Peyer's patch (tissue), 4 donors: ENCODE data around the gene ZNF580. TPM values are rescaled to one million over a fixed set of nuclear protein-coding genes. Genes with fewer than 3 reads are reported as not detected.

Source experiments
- DNase-seq, 3 donors: peaks; one replicate each; pipeline ENCODE4 v3.0.0-alpha.2; 2017 to 2019
- H3K27ac ChIP-seq, 4 donors: fragments of 200-600 bp; sonication (generic); one replicate each; pipeline ENCODE4 v1.5.1; 2016 to 2019
- H3K27me3 ChIP-seq, 2 donors: fragments of 200-600 bp; sonication (generic); one replicate each; pipeline ENCODE4 v1.5.1; 2019
- H3K36me3 ChIP-seq, 3 donors: fragments of 200-600 bp; sonication (generic); one replicate each; pipeline ENCODE4 v1.5.1; 2016 to 2019
- H3K4me1 ChIP-seq, 4 donors: fragments of 200-600 bp; sonication (generic); one replicate each; pipeline ENCODE4 v1.5.1; 2016 to 2019
- H3K4me3 ChIP-seq, 4 donors: fragments of 200-600 bp; sonication (generic); 1 replicate in 3 of 4; 2 replicates in 1 of 4; pipeline ENCODE4 v1.5.1; 2016 to 2019; ENCODE audit warnings: mild to moderate bottlenecking in 1 of 4
- H3K9me3 ChIP-seq, 4 donors: fragments of 200-600 bp; sonication (generic); one replicate each; pipeline ENCODE4 v1.5.1; 2016 to 2019; ENCODE audit warnings: mild to moderate bottlenecking in 1 of 4
- POLR2A ChIP-seq, 2 donors: fragments of 450-650 bp; IDR thresholded peaks; one replicate each; pipeline ENCODE4 v1.5.1; 2017; ENCODE audit warnings: antibody characterized with exemption in 2 of 2, mild to moderate bottlenecking in 2 of 2, moderate library complexity in 2 of 2
- total RNA-seq, 4 donors: library from RNA; depleted of rRNA; stranded (reverse); fragments of >200 nt; gene quantifications; one replicate each; pipeline ENCODE4 v1.1.0, GENCODE V29; 2016
- TF ChIP-seq, protein P1 (sequence below), 6 experiments: fragments of 450-650 bp in 4 of 6; fragments of 200-600 bp in 2 of 6; sonication (generic) in 1 of 6; IDR thresholded peaks; one replicate each; pipeline ENCODE4 v1.5.1; 2017 to 2019; ENCODE audit warnings: antibody characterized with exemption in 6 of 6, mild to moderate bottlenecking in 3 of 6, moderate library complexity in 1 of 6

Gene ZNF580
- total RNA-seq, 4 donors from 2014 or later = 12.3 to 38.4 (median 25.2) TPM

DNA sequence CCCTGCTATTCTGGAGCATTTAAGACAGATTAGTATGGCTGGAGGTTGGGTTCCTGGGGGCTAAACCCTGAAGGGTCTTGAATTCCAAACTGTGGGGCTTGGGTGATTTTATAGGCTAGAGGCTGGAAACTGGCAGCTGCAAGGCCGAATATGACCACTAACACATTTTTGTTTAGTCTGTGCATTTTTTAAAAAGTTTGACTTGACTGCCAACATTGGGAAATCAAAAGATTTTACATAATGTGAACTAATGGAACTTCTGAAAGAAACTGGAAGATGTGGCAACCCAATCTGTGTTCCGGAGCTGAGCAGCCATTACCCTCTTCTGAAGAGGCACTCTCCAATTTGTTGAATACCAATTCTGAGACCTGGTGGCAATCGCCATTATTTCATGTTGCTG, 21.5 kb upstream of the ZNF580 start:
- DNase-seq = no peak
- no peak overlapping the region for H3K4me3 ChIP-seq
- TF ChIP-seq POLR2A (IDR thresholded peaks at IDR 0.05) = no peak
- TF ChIP-seq, protein P1, sequence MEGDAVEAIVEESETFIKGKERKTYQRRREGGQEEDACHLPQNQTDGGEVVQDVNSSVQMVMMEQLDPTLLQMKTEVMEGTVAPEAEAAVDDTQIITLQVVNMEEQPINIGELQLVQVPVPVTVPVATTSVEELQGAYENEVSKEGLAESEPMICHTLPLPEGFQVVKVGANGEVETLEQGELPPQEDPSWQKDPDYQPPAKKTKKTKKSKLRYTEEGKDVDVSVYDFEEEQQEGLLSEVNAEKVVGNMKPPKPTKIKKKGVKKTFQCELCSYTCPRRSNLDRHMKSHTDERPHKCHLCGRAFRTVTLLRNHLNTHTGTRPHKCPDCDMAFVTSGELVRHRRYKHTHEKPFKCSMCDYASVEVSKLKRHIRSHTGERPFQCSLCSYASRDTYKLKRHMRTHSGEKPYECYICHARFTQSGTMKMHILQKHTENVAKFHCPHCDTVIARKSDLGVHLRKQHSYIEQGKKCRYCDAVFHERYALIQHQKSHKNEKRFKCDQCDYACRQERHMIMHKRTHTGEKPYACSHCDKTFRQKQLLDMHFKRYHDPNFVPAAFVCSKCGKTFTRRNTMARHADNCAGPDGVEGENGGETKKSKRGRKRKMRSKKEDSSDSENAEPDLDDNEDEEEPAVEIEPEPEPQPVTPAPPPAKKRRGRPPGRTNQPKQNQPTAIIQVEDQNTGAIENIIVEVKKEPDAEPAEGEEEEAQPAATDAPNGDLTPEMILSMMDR (IDR thresholded peaks at IDR 0.05) = no peak
- peak overlapping the region in 1 of 4 donors; percentile 0 for H3K27ac ChIP-seq
- H3K9me3 ChIP-seq = no peaks in the 10 kb centered on the region
- no peaks in the 10 kb centered on the region for H3K27me3 ChIP-seq
- no peaks in the 10 kb centered on the region for H3K4me1 ChIP-seq
- H3K36me3 ChIP-seq = peaks cover 0 to 46% (median 0%) of the 10 kb centered on the region in 3 donors

GRCh38 chr19:55620410-55621204, 20.2 kb upstream of the ZNF580 start:
- Histone ChIP-seq H3K4me3 (no peak overlapping the region), H3K36me3 (peaks cover 0 to 34% (median 0%) of the 10 kb centered on the region in 3 donors), H3K9me3 (no peaks in the 10 kb centered on the region), H3K27ac (no peak overlapping the region), H3K27me3 (no peaks in the 10 kb centered on the region), H3K4me1 (peaks cover 0 to 6% (median 0%) of the 10 kb centered on the region in 4 donors)
- no peak for DNase-seq
- TF ChIP-seq, protein P1 (IDR thresholded peaks at IDR 0.05) = no peak
- no peak for TF ChIP-seq POLR2A (IDR thresholded peaks at IDR 0.05)

- no peak for TF ChIP-seq POLR2A (IDR thresholded peaks at IDR 0.05)
- TF ChIP-seq, protein P1 (IDR thresholded peaks at IDR 0.05) = no peak
- H3K27me3 ChIP-seq = no peaks in the 10 kb centered on the region
- H3K36me3 ChIP-seq = peaks cover 0 to 28% (median 0%) of the 10 kb centered on the region in 3 donors
- H3K27ac ChIP-seq = no peak overlapping the region
- no peak overlapping the region for H3K4me3 ChIP-seq
- DNase-seq = no peak
- H3K4me1 ChIP-seq = peaks cover 0 to 6% (median 0%) of the 10 kb centered on the region in 4 donors
- no peaks in the 10 kb centered on the region for H3K9me3 ChIP-seq
These were observed 19.6 kb upstream of the ZNF580 start for GRCh38 chr19:55621205-55621672.

GRCh38 chr19:55621673-55622231, 19.1 kb upstream of the ZNF580 start:
- Histone ChIP-seq H3K4me3 (no peak overlapping the region), H3K27me3 (no peaks in the 10 kb centered on the region), H3K4me1 (peaks cover 0 to 6% (median 0%) of the 10 kb centered on the region in 4 donors), H3K27ac (no peak overlapping the region), H3K9me3 (no peaks in the 10 kb centered on the region), H3K36me3 (peaks cover 0 to 22% (median 0%) of the 10 kb centered on the region in 3 donors)
- DNase-seq = peak in 1 of 3 donors; percentile 45
- TF ChIP-seq POLR2A (IDR thresholded peaks at IDR 0.05) = no peak
- TF ChIP-seq, protein P1 (IDR thresholded peaks at IDR 0.05) = no peak

GRCh38 chr19:55622242-55622969, 18.4 kb upstream of the ZNF580 start:
- peaks cover 0 to 6% (median 0%) of the 10 kb centered on the region in 4 donors for H3K4me1 ChIP-seq
- no peak overlapping the region for H3K27ac ChIP-seq
- H3K36me3 ChIP-seq = peaks cover 0 to 17% (median 0%) of the 10 kb centered on the region in 3 donors
- H3K27me3 ChIP-seq = no peaks in the 10 kb centered on the region
- no peaks in the 10 kb centered on the region for H3K9me3 ChIP-seq
- no peak for DNase-seq
- TF ChIP-seq POLR2A (IDR thresholded peaks at IDR 0.05) = no peak
- TF ChIP-seq, protein P1 (IDR thresholded peaks at IDR 0.05) = no peak
- no peak overlapping the region for H3K4me3 ChIP-seq
